Smooth muscle cell (in vitro differentiated cells): ENCODE results near the gene SLCO2A1. TPM values are rescaled to one million over a fixed set of nuclear protein-coding genes. Genes with fewer than 3 reads are reported as not detected.
A peak's percentile ranks its signal among the peaks of the same experiment; 100 is the strongest.

Source experiments
- DNase-seq: peaks from one replicate; lab custom pipeline; 2025; ENCODE audit not compliant: unreplicated experiment; lab: John Stamatoyannopoulos, UW
- H2AFZ ChIP-seq: fragments of 200-600 bp; sonication (generic); 2 replicates; pipeline ENCODE4 v1.6.0; 2016; ENCODE audit warnings: antibody characterized with exemption, low read depth, mild to moderate bottlenecking
- H3F3A ChIP-seq: fragments of 200-600 bp; sonication (generic); 2 replicates; pipeline ENCODE4 v1.6.0; 2017; ENCODE audit warnings: antibody characterized with exemption, low read depth
- H3K27ac ChIP-seq: fragments of 200-600 bp; sonication (generic); 2 replicates; pipeline ENCODE4 v1.5.1; 2016; ENCODE audit warnings: low read depth, mild to moderate bottlenecking
- H3K27me3 ChIP-seq: fragments of 200-600 bp; sonication (generic); 2 replicates; pipeline ENCODE4 v1.6.1; 2016; ENCODE audit warnings: low read depth, mild to moderate bottlenecking
- H3K36me3 ChIP-seq: fragments of 200-600 bp; sonication (generic); 2 replicates; pipeline ENCODE4 v1.5.1; 2016; ENCODE audit warnings: low read depth
- H3K4me1 ChIP-seq: fragments of 200-600 bp; sonication (generic); 2 replicates; pipeline ENCODE4 v1.5.1; 2016; ENCODE audit warnings: low read depth
- H3K4me2 ChIP-seq: fragments of 200-600 bp; sonication (generic); 2 replicates; pipeline ENCODE4 v1.6.0; 2016; ENCODE audit warnings: mild to moderate bottlenecking
- H3K4me3 ChIP-seq: fragments of 200-600 bp; sonication (generic); 2 replicates; pipeline ENCODE4 v1.5.1; 2016; ENCODE audit warnings: mild to moderate bottlenecking
- H3K79me2 ChIP-seq: fragments of 200-600 bp; sonication (generic); 2 replicates; pipeline ENCODE4 v1.6.0; 2016; ENCODE audit warnings: low read depth, mild to moderate bottlenecking
- H3K9ac ChIP-seq: fragments of 200-600 bp; sonication (generic); 2 replicates; pipeline ENCODE4 v1.6.0; 2016; ENCODE audit warnings: low read depth
- H3K9me3 ChIP-seq: fragments of 200-600 bp; sonication (generic); replicated peaks from 2 replicates; pipeline ENCODE4 v1.5.1; 2016; ENCODE audit warnings: low read depth
- H4K20me1 ChIP-seq: fragments of 200-600 bp; sonication (generic); 2 replicates; pipeline ENCODE4 v1.6.0; 2016; ENCODE audit warnings: low read depth
- WGBS: methylation state at CpG from one replicate; pipeline ENCODE4 v1.1.7; 2016; ENCODE audit warnings: low lambda C conversion rate; 5-methylcytosine and 5-hydroxymethylcytosine counted together
- polyA plus RNA-seq: library from polyadenylated mRNA; unstranded; fragments of >200 nt; fragmentation: Nextera tagmentation; extraction: Ambion mirVana; gene quantifications from 2 replicates; pipeline ENCODE4 v1.2.1, GENCODE V29; 2016
- total RNA-seq: library from RNA; depleted of rRNA; stranded (reverse); fragments of >200 nt; gene quantifications from 2 replicates; pipeline ENCODE4 v1.2.3, GENCODE V29; 2014
- TF ChIP-seq, protein P1 (sequence below): fragments of 200-600 bp; sonication (generic); IDR thresholded peaks from 2 replicates; pipeline ENCODE4 v1.5.1; 2017; ENCODE audit warnings: borderline replicate concordance, mild to moderate bottlenecking, antibody characterized with exemption; ENCODE audit not compliant: insufficient read depth, poor library complexity, severe bottlenecking

The SLCO2A1 gene
- total and polyA plus RNA-seq, 2 experiments from 2014 or later, result 7.7 to 14.2 TPM

DNA sequence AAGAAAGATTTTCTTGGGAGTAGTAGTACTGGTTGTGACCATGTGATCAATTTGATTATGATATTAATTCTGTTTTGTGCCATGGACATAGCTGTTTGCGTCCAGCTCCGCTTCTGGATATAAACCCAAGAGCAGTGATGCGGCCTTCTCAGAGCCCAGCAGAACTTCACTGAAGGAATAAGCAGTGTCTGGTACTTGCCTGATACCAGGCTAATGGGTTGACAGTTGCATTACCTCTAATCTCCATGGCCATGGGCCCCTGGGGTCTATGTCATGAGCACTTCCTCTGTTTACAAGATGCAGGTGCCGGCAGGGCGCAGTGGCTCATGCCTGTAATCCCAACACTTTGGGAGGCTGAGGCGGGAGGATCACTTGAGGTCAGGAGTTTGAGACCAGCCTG is 97.7 kb downstream of the SLCO2A1 start:
- Histone ChIP-seq H3K36me3 (no peaks in the 10 kb centered on the region), H3K4me3 (no peak overlapping the region), H3K79me2 (no peaks in the 10 kb centered on the region), H3K27me3 (peaks cover 5% of the 10 kb centered on the region), H3K4me1 (peaks cover 8% of the 10 kb centered on the region), H3K9ac (no peak overlapping the region), H3K9me3 (no peaks in the 10 kb centered on the region), H3F3A (no peaks in the 10 kb centered on the region), H4K20me1 (no peaks in the 10 kb centered on the region), H3K27ac (no peak overlapping the region), H2AFZ (no peak overlapping the region), H3K4me2 (no peak overlapping the region)
- DNase-seq, result no peak
- WGBS, result 93% methylated on average over 6 of the region's 6 CpGs
- TF ChIP-seq, protein P1, sequence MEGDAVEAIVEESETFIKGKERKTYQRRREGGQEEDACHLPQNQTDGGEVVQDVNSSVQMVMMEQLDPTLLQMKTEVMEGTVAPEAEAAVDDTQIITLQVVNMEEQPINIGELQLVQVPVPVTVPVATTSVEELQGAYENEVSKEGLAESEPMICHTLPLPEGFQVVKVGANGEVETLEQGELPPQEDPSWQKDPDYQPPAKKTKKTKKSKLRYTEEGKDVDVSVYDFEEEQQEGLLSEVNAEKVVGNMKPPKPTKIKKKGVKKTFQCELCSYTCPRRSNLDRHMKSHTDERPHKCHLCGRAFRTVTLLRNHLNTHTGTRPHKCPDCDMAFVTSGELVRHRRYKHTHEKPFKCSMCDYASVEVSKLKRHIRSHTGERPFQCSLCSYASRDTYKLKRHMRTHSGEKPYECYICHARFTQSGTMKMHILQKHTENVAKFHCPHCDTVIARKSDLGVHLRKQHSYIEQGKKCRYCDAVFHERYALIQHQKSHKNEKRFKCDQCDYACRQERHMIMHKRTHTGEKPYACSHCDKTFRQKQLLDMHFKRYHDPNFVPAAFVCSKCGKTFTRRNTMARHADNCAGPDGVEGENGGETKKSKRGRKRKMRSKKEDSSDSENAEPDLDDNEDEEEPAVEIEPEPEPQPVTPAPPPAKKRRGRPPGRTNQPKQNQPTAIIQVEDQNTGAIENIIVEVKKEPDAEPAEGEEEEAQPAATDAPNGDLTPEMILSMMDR, result no peak

DNA sequence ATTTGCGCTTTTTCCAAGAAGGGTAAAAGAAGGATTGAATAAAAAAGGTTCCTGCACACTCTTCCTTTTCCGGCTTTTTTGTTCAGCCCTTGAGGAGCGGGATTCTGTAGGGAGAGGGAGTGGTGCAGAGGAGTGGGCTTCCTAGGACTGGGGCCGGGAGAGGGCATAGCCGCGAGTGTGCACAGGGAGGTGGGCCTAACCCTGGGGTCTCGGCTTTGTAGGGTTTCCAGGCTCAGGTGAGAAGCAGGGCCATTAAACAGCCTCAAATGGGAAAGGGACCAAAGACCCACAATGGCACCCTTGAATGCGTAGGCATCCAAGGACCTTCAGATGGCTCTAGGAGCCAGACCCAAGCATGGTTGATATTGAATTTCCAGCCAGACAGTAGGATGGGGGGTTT is 98.6 kb downstream of the SLCO2A1 start:
- H3K4me2 ChIP-seq, result no peak overlapping the region
- no peaks in the 10 kb centered on the region for H3K79me2 ChIP-seq
- no peak overlapping the region for H2AFZ ChIP-seq
- H3K36me3 ChIP-seq, result no peaks in the 10 kb centered on the region
- no peak overlapping the region for H3K27ac ChIP-seq
- no peaks in the 10 kb centered on the region for H4K20me1 ChIP-seq
- H3K27me3 ChIP-seq, result peaks cover 5% of the 10 kb centered on the region
- 94% methylated on average over 8 of the region's 8 CpGs for WGBS
- H3F3A ChIP-seq, result no peaks in the 10 kb centered on the region
- TF ChIP-seq, protein P1, result no peak
- no peak overlapping the region for H3K4me3 ChIP-seq
- H3K4me1 ChIP-seq, result peaks cover 8% of the 10 kb centered on the region
- no peak overlapping the region for H3K9ac ChIP-seq
- H3K9me3 ChIP-seq, result no peaks in the 10 kb centered on the region
- no peak for DNase-seq

DNA sequence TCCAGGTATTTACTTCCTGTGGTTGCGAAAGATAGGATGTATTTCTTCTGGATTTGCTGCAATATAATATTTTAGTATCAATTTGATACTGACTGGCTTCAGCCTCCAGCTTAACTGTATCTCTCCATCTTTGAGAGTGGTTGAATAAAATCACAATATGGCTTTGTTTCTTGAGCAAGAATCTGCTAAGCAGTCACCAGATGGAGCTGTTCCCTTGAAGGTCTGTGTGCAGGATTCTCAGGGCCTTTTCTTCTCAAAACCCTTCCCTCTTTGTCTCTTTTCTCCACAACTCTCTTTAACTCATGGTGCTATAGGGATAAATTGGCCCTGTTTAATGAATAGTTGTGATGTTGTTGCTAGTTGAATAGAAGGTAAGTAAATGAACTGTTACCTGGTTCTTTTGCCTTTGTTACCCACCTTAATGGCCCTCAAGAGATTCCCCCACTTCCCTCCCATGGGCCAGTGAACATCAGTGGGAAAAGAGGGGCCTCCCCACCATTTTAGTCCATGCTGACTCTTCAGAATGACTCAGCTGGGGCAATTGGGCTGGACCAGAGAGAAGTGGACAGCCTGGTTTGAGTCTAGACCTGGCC is 99.3 kb downstream of the SLCO2A1 start:
- H3K36me3 ChIP-seq, result no peaks in the 10 kb centered on the region
- H3K4me2 ChIP-seq, result no peak overlapping the region
- H3K4me3 ChIP-seq, result no peak overlapping the region
- WGBS, result 76% methylated on average over 1 of the region's 1 CpG
- H3K9me3 ChIP-seq, result no peaks in the 10 kb centered on the region
- H3F3A ChIP-seq, result no peaks in the 10 kb centered on the region
- TF ChIP-seq, protein P1, result peak; percentile 68
- no peak for DNase-seq
- H3K27me3 ChIP-seq, result peaks cover 5% of the 10 kb centered on the region
- H4K20me1 ChIP-seq, result no peaks in the 10 kb centered on the region
- peaks cover 8% of the 10 kb centered on the region for H3K4me1 ChIP-seq
- H3K79me2 ChIP-seq, result no peaks in the 10 kb centered on the region
- H2AFZ ChIP-seq, result no peak overlapping the region
- no peak overlapping the region for H3K27ac ChIP-seq
- no peak overlapping the region for H3K9ac ChIP-seq
